ENCODE results near the gene SSR3.
"Not testable (repeated sequence)": the region's sequence is repeated elsewhere in the genome, so short reads cannot be mapped to it uniquely, and the experiment has no call there.

Gene SSR3

DNA sequence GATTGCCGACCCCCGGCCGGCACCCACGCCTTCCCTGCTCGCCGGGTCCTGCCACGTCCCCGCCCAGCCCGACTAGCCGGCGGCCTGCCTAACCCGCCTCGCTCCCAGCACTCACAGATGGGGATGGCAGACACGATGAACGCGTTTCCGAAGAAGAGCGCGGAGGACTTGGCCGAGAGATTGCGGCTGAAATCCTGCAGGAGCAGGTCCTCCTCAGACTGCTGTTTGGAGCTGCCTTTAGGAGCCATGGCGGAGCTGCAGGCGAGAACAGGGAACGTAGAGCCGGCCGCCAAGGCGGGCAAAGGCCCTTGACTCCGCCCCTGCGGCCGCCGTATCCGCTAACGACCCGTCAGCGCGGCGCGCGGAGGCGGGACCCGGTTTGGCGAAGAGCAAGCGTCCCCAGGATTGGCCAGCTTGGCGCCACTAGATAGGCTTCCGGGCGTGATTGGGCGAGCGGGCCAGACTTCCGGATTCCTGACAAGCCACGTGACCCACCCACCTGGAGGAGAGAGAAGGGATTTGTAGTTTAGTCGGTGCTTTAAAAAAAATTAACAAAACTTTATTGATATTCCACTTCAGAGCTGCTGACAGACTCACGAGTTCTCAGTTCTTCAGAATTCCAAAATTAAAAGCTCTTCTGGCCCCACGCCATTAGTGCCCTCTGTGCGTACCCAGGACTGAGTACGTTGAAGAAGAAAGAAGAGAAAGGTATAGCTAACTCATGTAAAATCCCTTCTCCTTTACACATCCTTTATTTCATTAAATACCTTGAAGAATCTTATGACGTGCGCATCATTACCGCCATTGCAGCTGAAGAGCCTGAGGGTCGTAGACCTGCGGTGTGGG, at the start of gene SSR3:
Gene SSR3 (minus strand): TSS at position 276 of the 846 bp plus-strand sequence. CDS start 28 bp downstream, at position 248.
- peak; percentile 99 for DNase-seq

DNA sequence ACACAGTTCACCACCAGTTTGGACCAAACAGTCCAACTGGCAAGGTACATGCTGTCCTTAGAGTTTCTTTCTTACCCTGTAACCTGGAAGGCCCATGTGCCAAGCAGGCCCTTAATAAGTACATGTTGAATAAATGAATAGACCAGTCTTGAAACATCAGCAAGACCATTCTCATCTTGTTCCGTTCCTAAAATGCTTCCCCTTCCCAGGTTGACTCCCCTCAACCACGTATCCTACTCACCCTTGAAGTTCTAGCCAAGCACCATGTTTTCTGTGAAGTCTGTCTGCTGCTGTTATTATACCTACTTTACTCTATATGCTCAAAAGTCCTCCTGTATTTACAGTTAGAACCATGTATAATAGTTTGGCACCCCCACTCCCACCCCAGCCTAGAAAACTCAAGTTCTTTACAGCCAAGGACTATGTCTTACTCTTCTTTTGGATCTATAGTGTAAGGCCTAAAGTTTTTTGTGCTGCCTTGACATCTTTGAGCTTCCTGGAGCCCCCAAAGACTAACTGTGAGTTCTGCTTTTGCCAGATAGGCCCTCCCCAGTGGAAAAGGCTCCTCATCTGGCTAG, 49.2 kb upstream of the SSR3 start:
- no peak for DNase-seq

DNA sequence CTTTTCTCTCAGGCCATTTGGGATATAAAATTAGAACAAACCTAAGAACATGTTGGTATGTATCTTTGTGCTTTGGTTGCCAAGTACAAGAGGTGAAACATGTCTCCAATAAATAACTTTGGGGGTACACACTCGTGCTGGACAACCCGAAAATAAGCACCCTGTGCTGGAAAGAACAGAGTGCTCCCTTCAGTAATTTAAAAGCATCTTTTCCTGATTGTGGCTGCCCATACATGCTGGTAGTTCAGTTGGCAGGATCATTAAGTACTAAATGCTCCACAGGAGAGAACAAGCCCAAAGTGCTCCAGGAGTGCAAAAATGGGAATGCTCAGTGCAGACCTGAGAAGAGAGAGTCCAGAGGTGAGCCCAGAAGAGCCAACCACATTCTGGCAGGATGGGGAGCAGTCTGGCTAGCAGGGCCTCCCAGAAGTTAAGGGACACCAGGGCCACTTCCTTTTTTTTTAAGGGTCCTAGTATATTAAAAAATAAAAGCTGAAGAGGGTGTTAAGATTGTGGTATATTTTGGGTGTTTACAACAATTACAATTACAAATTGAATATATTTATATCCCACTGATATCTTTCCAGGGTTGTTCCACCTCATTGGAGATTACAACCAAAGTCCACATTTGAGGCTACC, 48.6 kb upstream of the SSR3 start:
- no peak for DNase-seq

DNA sequence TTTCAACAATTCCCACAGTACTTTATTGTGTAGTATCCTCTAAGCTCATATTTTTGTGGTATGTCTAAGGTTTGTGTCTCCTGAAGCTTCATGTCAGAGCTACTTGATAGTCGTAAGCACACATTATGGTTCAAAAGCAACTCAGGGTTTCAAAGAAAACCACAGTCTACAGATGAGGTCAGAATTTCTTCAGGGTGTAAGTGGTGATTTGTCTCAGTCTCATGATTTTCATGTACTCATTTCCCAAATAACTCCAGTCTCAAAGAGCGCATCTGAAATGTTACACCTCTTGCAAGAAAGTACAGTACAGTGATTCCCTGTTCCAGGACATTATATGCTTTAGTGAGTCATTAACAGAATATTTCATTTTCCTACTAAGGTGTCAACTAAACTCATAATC, 47.5 kb upstream of the SSR3 start:
- DNase-seq, result no peak

DNA sequence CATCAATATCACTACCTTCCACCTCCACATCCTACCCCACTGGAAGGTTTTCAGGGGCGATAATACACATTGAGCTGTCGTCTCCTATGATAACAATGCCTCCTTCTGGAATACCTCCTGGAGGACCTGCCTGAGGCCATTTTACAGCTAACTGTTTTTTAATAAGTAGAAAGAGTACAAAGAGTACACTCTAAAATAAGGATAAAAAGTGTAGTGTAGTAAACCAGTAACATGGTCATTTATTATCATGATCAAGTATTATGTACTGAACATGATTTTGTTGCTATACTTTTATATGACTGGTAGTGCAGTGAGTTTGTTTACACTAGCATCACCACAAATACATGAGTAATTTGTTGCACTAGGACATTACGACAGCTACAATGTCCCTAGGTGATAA, 46.6 kb upstream of the SSR3 start:
- DNase-seq, result no peak

DNA sequence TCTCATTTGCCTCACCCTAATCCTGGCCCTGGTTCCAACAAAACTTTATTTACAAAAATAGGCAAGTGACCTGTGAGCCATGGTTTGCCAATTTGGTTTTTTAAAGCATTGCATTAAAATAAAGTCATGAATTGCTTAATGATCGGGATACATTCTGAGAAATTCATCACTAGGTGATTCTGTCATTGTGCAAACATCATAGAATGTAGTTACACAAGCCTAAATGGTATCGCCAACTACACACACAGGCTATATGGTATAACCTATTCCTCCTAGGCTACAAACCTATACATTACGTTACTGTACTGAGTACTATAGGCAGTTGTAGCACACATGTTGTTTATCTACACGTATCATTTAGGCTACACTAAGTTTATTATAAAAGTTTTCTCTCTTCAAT, 45.9 kb upstream of the SSR3 start:
- no peak for DNase-seq

DNA sequence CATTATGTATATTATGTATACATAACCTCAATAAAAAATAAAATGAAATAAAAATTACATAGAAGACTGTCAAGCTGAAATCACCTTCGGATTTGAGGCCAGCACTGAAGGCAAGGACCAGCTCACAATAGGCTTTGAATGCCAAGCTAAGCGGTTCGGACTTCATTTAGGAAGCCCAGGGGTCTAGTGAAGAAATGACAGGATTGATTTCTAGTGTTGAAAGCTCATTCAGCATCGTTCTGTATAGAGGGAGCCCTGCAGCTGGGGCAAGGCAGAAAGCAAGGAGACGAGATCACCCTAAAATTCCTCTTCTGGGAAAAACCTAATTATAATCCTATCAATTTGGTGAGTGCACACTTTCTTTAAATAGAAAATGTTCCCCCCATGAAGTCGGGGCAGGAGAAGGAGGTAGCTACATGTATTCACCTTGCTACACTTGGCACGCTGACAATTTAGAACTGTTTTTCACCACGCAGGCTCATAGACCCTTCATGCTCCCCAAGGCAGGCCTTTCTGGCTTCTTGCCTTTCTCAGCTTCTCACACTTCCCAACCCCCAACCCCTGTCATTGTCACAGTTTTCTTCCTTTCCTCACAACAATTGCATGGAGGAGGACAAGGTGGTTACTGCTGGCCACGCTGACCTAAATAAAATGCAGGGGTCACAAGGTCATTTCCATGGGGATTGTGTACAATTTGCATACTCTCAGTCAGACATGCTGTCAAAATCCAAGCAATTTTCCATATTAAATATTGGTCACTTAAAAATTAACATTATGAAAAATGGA, 44.4 kb upstream of the SSR3 start:
- DNase-seq, result no peak

DNA sequence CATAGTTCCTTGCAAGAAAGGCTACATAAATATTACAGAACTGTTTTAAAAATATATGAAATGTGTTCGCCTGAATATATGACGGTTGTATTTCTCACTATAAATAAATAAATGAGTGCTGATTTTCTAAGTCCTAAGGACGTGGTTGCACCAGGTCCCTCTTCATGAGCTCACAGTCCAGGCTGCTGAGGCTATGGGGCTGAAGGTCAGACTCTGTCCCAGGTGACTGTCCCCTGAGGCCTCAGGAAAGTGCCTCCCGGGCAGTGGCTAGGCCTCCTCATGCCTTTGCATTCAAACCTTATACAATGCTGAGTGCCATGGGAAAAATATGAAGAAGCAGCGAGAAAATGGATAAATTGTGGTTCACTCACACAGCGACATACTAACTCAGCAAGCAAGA, 43.5 kb upstream of the SSR3 start:
- no peak for DNase-seq

DNA sequence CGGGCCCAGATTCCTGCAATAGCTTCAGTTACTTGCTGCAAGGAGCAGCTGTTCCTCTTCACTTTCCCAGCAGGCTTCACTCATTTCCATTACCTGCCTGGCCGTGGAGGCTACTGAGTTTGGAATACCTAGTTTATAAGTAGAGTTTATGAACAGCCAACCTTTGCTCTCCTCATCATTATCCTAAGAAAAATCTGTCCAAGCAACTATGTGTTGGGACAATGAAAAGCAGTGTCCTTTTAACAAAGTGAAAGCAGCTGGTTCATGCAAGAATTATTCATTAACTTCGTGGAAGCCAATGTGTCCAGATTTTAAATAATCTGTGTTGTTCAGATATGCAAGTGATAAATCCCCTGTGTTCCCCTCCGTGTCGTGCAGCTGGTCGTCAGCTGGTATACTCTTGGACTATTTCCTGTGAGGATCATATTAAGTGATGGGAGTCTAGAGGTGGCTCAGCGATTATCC, 39.3 kb upstream of the SSR3 start:
- no peak for DNase-seq

DNA sequence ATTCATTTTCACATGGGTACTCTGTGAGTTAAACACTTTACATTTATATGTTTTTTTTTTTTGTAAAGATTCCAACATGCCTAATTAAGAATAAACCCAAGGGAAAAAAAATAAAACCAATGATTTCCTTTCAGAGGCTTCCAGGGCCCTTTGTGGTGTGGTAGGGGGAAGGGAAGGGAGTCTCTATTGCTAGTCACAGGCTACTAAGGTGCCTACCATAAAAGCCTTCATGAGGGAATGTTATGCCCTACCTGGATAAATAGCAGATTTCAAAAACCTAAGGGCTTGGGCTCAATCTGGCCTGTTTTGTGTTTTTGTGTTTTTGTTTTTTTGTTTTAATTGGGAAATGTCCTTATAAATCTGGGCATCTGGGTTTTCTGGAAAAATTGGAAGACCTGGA, 38.9 kb upstream of the SSR3 start:
- no peak for DNase-seq

DNA sequence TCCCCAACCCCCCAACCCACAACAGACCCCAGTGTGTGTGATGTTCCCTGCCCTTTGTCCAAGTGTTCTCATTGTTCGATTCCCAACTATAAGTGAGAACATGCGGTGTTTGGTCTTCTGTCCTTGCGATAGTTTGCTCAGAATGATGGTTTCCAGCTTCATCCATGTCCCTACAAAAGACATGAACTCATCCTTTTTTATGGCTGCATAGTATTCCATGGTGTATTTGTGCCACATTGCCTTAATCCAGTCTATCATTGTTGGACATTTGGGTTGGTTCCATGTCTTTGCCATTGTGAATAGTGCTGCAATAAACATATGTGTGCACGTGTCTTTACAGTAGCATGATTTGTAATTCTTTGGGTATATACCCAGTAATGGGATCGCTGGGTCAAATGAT, 34.9 kb upstream of the SSR3 start:
- not testable (repeated sequence) for DNase-seq

DNA sequence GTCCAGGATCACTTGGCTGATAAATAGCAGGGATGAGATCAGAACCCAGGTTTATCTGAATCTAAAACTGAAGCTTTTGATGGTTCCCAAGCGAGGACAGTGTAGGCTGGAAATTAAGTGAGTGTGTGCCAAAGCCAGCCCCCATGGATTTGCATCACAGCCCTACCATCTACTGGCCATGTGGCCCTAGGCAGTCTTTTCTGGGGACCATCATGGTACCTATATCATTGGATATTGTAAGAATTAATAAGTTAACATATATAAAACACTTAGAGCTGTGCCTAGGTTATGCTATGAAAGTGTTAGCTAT, 32.8 kb upstream of the SSR3 start:
- no peak for DNase-seq

DNA sequence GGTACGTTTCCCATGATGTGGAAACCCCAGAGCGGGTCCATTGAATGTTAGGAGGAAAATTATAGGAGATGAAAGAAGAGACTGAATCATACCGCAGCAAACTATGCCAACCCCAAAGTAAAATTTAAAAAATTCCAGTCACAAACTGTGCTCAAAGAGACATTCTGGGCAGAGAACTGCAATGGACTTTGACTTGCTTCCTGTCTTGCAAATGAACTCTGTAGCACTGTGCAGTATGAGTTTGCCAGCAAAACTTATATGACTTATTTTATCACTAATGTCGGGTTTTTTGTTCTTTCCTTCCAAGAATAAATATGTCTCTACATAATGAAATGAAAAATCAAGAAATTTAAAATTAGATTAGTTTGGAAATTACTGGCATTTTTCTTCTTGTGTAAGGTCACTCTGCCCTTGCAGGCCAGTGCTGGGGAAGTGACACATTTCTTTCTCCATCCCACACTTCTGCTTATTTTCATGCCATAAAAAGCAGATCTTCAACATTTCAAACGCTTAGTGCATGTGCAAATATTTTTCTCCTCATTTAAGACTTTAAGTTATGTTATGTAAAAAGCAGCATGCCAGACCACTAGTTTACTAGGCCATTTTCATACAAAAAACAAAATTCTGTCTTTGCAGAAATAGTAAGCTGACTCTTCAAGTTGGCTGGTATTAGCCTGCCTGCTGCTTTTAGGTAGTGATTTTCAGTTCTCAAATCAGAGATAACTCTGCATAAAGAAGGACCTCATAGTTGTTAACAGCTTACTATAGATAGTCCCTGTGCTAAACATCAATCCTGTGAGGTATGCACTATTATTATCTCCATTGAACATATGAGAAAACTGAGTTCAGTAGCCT, 32.2 kb upstream of the SSR3 start:
- DNase-seq, result no peak

DNA sequence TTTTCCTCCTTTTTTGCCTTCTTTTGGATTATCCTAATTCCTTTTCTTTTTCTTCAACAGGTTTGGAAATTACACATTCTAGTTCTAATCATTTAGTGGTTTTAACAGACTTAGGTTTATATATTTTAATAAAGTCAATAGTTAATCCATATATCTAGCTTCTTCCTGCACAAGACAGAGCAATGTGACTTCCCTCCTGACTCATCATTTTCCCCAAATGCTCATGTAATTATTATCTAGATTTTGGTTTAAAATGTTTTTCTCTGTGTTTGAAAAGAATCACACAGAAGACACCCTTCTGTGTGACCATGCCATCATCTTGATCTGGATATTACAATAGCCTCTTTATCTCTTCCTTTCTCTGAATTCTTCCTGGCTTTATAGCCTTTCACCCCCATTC, 28.6 kb upstream of the SSR3 start:
- DNase-seq, result no peak

DNA sequence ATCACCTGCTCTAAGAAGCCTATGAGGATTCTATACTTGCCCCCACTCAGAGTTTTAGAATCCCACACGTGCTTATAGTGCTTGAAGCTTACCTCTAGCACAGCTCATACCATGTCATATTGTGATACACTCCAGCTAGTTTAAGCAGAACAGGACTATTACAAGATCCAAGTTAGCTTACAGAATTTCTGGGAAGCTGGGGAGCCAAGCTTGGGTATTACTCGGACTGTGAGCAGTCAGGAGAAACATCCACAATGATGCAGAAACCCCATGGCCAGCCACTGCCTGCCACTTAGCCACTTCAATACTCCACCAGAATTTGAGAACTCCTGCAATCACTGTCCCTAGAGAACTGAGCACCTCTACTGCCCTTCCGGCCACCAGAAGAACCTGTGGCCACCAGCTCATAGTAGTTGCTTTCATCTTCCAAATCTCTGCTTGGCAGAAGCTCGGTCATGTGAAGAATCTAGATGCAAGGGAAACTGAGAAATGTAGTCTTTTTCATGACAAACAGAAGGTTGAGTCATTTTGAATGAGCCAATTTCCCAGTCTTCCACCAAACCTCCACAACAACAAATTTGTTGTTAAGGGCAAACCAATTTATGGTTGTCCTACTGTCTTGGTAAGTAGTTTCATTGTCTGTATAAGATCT, 27.7 kb upstream of the SSR3 start:
- no peak for DNase-seq

DNA sequence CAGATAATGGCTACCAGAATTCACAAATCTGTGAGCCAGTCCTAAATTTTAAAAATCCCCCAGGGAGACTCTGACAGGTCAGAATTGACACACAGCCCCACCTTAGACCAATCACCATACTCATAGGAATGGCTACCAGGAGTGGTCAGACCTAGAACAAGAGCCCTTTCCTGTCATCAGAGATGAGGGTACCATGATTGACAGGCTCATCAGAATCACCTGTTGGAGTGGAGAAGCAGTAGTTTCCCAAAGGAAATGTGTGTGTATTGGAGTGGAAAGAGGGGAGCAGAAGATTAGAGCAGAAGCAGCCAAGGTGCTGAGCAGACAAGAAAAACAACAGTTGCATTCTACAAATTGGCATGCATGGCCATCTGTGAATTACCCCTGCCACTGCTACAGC, 27.0 kb upstream of the SSR3 start:
- DNase-seq, result no peak

DNA sequence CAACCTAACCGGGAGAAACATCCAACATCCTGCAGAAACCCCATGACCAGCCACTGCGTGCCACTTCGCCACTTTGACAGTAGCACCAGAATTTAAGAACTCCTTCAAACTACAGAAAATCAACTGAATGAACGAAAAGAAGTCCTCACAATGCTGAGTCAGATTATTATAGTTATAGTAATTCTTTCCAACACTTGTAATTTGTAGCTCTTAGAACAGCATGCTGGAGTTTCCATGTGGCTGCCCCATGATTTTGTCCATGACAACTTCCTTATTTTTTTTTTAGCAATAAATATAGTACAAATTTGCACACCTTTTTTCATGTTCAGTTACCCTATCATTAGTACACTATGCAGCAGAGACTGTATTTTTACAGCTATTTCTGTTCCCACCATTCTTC, 26.1 kb upstream of the SSR3 start:
- DNase-seq, result no peak

DNA sequence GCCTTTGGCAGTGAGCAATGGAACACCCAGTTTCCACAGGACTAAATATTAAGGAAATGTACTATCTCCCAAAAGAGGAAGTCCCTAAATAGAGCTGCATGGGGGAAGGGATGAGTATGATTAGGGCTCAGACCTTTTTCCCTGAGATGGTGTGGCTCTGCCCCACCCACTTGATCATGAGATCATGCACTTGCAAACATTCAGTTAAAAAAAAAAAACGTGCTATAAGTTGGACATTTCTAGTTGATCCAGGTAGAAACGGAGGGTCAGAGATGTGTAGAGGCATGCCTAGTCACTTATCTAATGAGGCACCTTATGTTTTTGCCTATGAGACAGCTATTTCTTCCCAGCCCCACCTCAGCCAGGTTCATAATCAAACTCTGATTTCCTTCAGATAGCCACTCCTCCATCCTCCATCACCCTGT, 24.5 kb upstream of the SSR3 start:
- DNase-seq, result no peak

DNA sequence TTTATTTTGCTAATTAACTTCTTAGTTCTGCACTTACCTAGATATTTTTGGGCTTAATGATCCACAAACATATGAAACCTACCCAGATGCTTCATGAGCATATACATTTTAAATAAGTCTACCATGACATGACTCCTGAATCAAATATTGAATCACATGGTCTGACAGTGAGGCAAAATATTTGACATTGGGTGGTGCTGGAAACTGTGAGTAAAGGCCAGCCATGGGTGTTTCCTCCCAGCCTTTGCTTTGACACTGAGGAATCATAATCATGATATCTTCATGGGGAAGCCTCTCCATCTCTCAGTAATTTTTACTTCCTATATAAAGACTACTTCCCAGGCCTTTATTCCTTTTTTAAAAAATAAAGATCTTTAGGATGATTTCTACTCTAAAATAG, 22.8 kb upstream of the SSR3 start:
- DNase-seq, result no peak

DNA sequence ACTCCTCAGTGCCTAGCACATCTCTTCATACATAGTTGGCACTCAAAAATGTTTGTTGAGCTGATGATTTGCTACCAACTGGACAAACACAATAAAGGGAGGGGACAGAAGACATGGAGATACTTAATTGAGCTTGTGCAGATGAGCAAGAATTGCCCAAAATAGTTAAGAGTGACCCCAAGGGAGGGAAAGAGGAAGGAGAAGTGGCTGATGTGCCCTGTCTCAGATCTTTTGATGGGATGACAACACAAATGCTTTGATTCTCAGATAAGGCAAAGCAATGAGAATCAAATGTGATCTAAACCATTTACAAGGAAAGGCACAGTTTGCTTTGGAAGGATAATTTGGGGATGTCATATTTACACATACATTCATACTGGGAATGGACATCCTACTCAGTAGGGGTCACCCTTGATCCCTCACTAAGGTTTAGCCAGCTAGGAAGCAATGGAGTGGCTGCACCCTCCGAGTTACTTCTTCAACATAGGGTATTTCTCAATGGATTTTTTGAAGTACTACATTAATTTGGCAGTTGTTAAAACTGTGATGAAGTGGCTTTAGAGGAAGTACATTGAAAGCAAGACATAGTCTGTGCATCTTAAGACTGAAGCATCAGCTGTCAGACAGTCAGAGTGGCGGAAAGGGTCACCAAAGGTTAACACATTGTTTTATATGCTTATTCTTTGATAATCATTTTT, 21.9 kb upstream of the SSR3 start:
- no peak for DNase-seq

DNA sequence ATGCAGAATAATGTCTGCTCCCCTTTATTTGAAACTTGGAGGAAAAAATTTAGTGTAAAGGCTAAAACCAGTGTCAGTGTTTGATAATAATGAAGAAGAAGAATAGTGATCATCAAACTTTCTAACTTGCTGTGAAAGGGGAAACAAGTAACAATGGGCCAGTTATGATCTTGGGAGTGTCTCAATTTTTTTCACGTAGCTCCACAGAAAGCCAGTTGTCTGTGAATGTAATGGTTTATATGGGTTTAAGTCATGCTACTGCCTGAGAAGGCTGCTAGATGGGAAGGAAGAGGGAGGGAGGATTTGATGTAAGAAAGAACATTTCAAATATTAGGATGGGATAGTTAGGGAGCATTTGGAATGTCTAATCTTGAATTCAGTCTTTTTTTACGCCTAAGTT, 21.1 kb upstream of the SSR3 start:
- DNase-seq, result no peak

Measured in femur (tissue), 1 donor.